ENCODE data around the gene POLD4. TPM values are rescaled to one million over a fixed set of nuclear protein-coding genes. Genes with fewer than 3 reads are reported as not detected.

POLD4 gene
- total RNA-seq, 1 experiment from 2014 or later, result 44.2 TPM

DNA sequence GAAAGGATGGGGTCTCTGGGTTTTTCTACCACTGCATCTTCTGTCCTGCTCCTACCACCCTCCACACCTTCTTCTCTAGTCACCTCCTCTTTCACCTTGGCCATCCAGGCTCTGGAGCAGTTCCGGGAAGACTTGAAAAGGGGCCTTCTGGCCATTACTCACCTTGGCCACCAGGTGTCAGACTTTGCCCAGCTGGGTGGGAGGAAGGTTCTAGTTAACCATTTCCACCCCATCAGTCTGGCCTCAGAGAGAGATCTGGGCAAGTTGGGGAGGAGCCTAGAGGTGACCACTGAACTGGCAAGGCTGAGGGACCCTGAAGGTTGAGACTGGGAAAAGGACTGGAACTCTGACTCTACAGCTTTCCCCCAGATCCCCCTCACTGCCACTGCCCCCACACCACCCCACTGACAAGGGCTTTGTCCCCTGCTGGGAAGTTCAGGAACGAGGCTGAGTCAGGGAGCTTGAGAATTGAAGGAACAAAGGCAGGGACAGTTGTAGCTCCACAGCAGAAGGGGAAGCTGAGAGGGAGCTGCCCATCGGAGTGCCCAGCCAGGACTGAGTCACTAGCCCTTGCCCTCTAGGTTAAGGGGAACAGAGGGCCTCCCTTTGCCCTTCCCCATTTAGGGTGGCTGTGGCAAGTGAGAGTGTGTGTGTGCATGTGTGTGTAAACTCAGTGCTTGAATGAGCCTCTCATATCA lies 3.7 kb upstream of the POLD4 start (continued):
- TF ChIP-seq CTCF (IDR thresholded peaks at IDR 0.05 in 2 of 3, conservative IDR thresholded peaks at IDR 0.05 in 1 of 3; ENCODE audit: borderline replicate concordance in 1 of 3, insufficient read depth in 1 of 3, low read depth in 2 of 3, low read length in 2 of 3), result peak in 2 of 3 experiments; percentile 95 to 96; a peak in 4 of 6 replicates
- no peak for TF ChIP-seq EGR1 (IDR thresholded peaks at IDR 0.05; ENCODE audit: low read depth)
- TF ChIP-seq POLR2AphosphoS5 (IDR thresholded peaks at IDR 0.05; ENCODE audit: low read depth, low read length), result no peak; the same call in 1 of the 2 replicates
- no peak for TF ChIP-seq CEBPB (IDR thresholded peaks at IDR 0.05; ENCODE audit: low read depth)
- no peak for TF ChIP-seq SRF (IDR thresholded peaks at IDR 0.05; ENCODE audit: low read depth)
- TF ChIP-seq ZNF274 (IDR thresholded peaks at IDR 0.05; ENCODE audit: low read depth, low read length), result no peak
- TF ChIP-seq EZH2phosphoT487 (IDR thresholded peaks at IDR 0.05; ENCODE audit: borderline replicate concordance), result no peak
- TF ChIP-seq YY1 (IDR thresholded peaks at IDR 0.05; ENCODE audit: extremely low read depth, insufficient replicate concordance, low read depth, low read length), result peak; percentile 70

DNA sequence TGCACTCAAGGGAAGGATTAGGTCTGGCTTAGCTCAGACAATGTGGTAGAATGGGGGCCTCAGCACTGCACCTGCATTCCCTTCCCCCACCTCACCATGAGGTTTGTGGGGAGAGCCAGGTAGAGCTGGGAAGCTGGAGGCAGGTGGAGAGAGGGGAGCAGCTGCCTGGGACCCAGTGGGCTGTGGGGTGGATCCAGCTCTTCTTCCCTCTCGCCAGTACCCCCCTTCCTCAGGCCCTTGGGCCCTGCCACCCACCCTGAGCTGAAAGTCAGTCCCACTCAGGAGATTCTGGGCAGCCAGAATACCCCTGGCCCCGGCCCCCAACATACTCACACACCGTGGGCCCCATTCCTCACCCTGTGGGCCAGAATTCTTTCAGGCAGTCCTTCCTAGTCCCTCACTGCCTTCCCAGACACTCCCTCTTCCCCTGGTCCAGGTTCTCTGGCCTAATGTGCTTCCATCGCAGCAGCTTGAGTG lies 3.1 kb upstream of the POLD4 start:
- TF ChIP-seq SRF (IDR thresholded peaks at IDR 0.05; ENCODE audit: low read depth) (no peak), TCF7L2 (IDR thresholded peaks at IDR 0.05; ENCODE audit: borderline replicate concordance, extremely low read depth, insufficient read depth, insufficient read length) (no peak), FOSL1 (IDR thresholded peaks at IDR 0.05; ENCODE audit: low read depth) (no peak), EZH2phosphoT487 (IDR thresholded peaks at IDR 0.05; ENCODE audit: borderline replicate concordance) (no peak), ELF1 (IDR thresholded peaks at IDR 0.05; ENCODE audit: borderline replicate concordance, low read depth) (no peak), POLR2A (IDR thresholded peaks at IDR 0.05; ENCODE audit: borderline replicate concordance, extremely low read depth, insufficient read depth, insufficient read length) (no peak), EZH2 (IDR thresholded peaks at IDR 0.05) (no peak), SIN3A (IDR thresholded peaks at IDR 0.05; ENCODE audit: low read depth) (no peak), YY1 (IDR thresholded peaks at IDR 0.05; ENCODE audit: extremely low read depth, insufficient replicate concordance, low read depth, low read length) (no peak)
- TF ChIP-seq, protein P1, sequence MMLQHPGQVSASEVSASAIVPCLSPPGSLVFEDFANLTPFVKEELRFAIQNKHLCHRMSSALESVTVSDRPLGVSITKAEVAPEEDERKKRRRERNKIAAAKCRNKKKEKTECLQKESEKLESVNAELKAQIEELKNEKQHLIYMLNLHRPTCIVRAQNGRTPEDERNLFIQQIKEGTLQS (IDR thresholded peaks at IDR 0.05), result no peak
- peaks cover 54 to 71% of the 10 kb centered on the region in 2 experiments for H3K4me1 ChIP-seq (ENCODE audit: control insufficient read depth in 1 of 2, insufficient read depth in 2 of 2, low read length in 2 of 2)
- RAD21 ChIA-PET (ENCODE audit: low non-redundant PET in 1 of 2, low total read pairs in 2 of 2, uncharacterized antibody in 2 of 2, unreplicated experiment in 2 of 2), result interaction anchor here (0.9 to 6.0 kb wide), 6 partner anchors 15 to 24 kb away, joined by 3 to 76 read pairs (median 8); partner anchors contain the start of gene CLCF1 (in 1 of the 2)

More for the DNA sequence above, 3.1 kb upstream of the POLD4 start:
- POLR2A ChIA-PET, result interaction anchor here (2.0 to 8.1 kb wide), 2 partner anchors 19 to 29 kb away, joined by 6 to 210 read pairs; partner anchors contain the start of gene CLCF1
- Histone ChIP-seq H3K4me2 (ENCODE audit: low read length) (peak overlapping the region; percentile 93), H3K36me3 (ENCODE audit: control insufficient read depth in 1 of 2, insufficient read depth in 2 of 2, low read length in 2 of 2) (no peaks in the 10 kb centered on the region), H3K9ac (ENCODE audit: low read length) (peak overlapping the region; percentile 84), H3K9me2 (ENCODE audit: insufficient read depth) (no peaks in the 10 kb centered on the region), H3K27me3 (ENCODE audit: insufficient read depth, low read length) (no peaks in the 10 kb centered on the region), H3K27ac (ENCODE audit: low read depth, low read length) (peak overlapping the region; percentile 95), H3K4me3 (replicated peaks in 1 of 2; ENCODE audit: low read depth in 1 of 2, low read length in 2 of 2) (peak overlapping the region; percentile 25 to 35; a peak in 3 of 4 replicates), H3K79me2 (ENCODE audit: insufficient read depth, low read length) (peaks cover 10% of the 10 kb centered on the region; the same call in 1 of the 2 replicates), H3K9me3 (ENCODE audit: control insufficient read depth in 1 of 2, insufficient read depth in 1 of 2, low read depth in 1 of 2, low read length in 2 of 2) (no peaks in the 10 kb centered on the region), H2AFZ (ENCODE audit: low read depth, low read length, poor library complexity, severe bottlenecking) (no peak overlapping the region), H4K20me1 (ENCODE audit: insufficient read depth) (no peaks in the 10 kb centered on the region)
- ATAC-seq (no peak; the same call in 1 of the 2 replicates), DNase-seq (ENCODE audit: low read depth, low spot score) (no peak)
- intact Hi-C loops (cut with micrococcal nuclease), result no loop called here
- CTCF ChIA-PET, result interaction anchor here (1.0 to 16.6 kb wide), 4 partner anchors 11 to 45 kb away, joined by 4 to 456 read pairs (median 15); partner anchors contain the start of genes CLCF1 and PPP1CA
- BruUV-seq (replicated peaks), result no TSS peak
